GM10847 (cell line): ENCODE data around the gene BCAR1.

Source experiments
- POLR2A ChIP-seq: IDR thresholded peaks from 2 replicates; pipeline ENCODE4 v1.6.1; 2011; ENCODE audit not compliant: insufficient read length; ENCODE audit errors: extremely low read depth

Gene BCAR1

DNA sequence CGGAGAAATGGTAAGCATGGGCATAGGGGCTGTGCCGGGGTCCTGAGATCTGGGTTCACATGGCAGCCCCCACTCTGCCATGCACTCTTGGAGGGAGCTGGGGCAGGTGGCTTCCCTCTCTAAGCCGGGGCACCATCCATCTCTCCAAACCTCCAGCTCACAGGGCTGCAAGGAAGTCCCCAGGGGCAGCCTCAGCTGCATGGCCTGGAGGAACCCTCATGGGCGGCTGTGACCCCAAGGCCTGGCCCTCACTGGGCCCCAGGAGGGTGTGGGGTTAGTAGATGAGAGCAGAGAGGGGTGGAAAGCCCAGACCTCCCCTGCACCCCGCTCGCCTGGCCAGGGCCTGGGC, 47.0 kb downstream of the BCAR1 start:
- no peak for TF ChIP-seq POLR2A

DNA sequence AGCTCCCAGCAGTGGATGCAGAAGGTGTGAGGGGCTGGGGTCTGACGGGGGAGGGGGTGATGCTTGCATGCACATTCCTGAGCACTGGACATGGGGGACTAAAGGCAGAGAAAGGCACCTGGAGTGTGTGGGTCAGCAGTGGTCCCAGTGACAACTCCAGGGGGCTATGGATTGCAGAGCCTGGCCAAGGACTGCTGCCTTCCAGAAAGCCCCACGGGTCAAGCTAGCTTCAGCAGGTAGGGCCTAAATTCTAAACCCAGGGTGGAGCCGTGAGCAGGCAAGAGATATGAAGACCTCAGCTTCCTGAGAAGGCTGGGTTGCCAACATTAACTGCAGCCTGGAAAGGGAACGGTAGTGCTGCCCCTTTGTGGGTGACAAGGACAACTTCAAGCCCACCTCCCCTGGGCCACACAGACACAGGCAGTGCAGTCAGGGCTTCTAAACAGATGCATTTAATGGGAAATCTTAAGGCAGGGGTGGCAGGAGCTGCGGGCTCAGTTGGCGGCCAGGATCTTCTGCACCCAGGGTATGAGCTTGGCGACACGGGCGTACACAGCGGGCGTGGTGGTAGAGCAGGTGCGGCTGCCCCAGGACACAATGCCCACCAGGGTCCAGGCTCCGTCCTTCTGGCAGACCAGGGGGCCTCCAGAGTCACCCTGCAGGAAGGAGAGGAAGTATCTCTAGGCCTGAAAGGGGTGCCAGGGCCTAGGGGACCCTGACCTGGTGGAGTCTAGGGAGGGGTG, 47.6 kb downstream of the BCAR1 start:
- TF ChIP-seq POLR2A, result no peak

DNA sequence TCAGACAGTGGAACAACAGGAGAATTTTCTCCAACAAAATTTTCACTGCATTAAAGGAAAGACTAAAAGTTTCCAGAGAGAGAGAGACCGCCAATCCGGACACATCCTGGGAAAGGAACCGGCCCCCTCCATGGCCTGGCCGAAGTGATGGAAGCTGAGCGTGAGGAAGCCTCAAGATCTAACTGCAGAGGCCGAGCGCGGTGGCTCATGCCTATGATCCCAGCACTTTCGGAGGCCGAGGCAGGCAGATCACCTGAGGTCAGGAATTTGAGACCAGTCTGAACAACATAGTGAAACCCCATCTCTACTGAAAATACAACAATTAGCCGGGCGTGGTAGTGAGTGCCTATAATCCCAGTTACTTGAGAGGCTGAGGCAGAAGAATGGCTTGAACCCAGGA, 48.3 kb downstream of the BCAR1 start:
- no peak for TF ChIP-seq POLR2A

DNA sequence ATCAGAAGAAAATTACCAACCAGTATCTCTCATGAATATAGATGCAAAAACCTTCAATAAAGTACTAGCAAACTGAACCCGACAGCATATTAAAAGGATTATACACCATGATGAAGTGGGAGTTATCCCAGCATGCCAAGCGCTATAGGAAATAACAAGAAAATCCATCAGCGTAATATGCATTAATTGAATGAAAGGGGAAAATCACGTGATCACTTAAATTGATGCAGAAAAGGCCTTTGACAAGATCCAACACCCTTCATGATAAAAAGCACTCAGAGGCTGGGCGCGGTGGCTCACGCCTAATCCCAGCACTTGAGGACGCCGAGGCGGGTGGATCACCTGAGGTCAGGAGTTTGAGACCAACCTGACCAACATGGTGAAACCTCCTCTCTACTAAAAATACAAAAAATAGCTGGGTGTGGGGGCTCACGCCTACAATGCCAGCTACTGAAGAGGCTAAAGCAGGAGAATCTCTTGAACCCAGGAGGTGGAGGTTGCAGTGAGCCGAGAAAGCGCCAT, 49.3 kb downstream of the BCAR1 start:
- no peak for TF ChIP-seq POLR2A

DNA sequence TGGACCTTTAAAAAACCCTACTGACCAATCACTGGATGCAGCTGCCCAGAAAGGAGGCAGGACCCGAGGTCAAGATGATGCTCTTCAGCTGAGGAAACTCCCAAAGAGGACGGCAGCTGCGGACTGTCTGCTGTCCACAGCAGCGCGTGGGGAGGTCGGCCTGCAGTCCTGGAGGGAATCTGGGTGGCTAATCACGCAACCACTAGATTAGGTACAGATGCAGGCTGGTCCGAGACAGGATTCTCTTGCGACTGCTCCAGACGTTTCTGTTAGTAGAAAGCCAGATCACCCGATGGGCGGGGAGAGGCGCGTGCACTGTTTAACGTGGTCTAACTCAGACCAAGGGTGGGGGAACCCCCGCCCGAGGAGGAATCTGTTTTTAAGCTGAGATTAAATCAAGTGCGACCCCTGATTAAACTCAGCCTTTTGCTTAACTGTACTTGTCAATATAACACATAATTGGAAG, 53.3 kb downstream of the BCAR1 start:
- no peak for TF ChIP-seq POLR2A

DNA sequence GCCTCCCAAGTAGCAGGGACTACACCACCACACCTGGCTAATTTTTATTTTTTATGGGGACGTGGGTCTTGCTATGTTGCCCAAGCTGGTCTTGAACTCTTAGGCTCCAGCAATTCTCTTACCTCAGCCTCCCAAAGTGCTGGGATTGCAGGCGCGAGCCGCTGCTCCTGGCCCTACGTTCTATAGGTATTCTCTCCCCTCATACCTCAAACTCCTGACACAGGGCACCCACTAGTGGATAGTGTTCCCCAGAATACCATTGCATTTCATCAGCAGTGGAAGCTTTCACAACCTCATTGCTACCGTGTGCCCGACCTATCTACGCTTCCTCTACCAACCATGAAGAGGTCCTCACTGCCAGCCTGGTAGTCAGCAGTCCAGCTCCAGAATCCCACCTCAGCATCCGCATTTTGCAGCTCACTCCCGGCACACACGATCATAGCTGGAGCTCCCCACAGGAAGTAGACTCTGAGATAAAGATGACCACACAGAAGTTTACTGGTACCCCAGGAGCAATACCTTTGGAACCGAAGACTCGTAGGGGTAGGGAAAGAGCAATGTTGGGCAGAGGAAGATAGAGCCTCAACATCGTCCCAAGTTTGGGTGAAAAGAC, 53.8 kb downstream of the BCAR1 start:
- TF ChIP-seq POLR2A, result no peak

DNA sequence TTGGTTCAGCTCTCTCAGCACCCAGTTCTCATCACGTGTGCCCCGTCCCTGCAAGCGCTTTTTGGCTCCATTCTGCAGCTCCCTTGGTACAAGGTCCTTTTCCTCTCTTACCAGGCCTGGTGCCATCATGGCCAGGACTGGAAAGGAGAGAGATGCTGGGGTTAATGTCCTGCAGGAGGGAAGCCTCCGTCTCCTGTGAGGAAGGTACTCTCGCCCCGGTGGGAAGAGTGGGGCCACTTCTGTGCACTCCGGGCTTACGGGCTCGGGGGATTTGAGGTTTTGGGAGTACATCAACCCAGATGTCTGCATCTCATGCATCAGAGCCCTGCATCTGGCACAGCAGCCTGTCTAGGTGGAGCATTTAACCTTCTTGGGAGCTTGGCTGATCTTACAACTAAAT, 54.6 kb downstream of the BCAR1 start:
- TF ChIP-seq POLR2A, result no peak

DNA sequence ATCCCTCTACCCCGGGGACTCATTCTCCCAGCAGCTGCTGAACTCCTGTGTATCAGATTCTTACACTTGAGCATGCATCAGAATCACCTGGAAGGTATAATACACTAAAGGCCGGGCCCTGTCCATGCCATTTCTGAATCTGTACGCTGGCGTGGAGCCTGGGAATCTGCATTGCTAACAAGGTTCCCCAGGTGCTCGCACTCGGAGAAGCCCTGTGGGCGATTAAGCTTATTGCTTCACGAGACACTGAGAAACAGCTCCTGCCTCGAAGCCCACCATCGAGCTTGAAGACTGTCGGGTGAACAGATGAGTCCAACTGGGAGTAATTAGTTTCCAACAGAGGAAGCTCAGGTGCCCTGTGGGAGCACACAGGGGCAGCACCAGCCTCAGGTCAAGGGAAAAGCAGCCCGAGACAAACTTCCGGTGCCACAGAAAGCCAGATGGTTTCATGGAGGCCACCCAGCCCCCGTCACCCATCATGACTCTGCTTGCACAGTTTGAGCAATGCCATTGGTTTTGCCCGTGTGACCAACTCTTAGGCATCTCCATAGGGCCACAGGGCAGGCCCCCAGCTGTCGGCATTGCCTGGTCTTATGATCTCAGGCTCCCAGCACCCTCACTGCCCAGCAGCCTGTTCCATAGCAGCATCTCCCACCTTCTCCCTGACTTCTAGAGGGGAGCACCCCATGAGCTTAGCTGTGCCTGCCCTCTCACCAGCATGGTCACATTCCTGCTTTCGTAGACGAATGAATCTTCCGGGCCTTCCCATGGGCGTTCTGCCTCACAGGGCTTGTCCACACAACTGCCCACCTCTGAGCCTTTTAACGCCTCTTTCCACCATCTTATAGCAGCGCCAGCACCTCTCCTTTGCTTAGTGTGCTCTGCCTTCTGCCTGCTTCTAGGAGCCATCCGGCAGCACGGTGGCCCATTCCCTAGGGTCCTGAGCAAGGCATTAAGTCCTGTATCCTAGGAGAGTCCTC, 55.3 kb downstream of the BCAR1 start:
- no peak for TF ChIP-seq POLR2A

DNA sequence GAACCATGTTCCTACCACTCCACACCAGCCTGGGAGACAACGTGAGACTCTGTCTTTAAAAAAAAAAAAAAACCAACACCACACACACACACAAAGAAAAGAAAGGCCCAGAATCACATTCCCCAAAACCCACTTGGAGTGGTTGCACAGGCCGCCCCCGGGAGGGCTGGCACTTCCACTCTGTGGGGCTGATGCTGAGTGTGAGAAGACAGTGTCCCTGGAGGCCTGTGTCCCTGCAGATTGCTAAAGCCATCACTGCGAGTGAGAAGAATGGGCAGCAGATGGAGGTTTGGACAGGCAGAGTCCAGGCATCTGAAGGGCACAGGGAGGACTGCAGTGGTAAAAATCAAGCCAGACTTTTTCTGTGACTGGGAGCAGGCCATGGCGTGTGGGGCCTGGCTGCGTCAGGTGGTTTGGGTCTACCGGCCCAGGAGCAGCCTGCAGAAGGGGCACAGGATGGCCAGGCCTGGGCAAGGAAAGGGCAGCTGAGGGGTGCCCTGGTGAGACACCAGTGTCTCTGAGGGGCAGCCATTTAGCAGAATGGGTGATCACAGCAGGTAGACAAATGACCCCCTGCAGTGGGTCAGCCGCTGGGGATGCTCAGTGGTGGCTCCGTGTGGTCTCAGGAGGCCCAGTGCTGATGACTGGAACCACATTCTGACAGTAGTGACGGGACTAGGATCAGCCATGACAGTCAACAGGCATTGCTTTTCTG, 57.5 kb downstream of the BCAR1 start:
- no peak for TF ChIP-seq POLR2A

DNA sequence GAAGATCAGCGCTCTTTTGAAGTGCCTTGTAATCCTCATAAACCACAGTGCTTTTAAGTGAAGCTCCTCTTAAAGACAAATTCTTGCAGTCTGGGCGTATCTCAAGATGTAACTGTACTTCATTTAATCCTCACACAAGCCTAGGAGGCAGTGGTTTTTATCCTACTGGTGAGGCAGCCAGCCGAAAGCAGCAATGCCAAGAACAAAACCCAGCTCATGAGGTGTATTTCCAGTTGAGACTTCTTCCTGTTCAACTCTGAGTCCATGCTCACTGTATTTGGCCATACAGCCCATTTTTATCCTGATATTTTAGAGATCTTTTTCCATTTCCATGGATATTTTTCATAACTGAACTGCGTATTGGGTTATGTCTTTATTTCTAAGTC, 58.2 kb downstream of the BCAR1 start:
- TF ChIP-seq POLR2A, result no peak

DNA sequence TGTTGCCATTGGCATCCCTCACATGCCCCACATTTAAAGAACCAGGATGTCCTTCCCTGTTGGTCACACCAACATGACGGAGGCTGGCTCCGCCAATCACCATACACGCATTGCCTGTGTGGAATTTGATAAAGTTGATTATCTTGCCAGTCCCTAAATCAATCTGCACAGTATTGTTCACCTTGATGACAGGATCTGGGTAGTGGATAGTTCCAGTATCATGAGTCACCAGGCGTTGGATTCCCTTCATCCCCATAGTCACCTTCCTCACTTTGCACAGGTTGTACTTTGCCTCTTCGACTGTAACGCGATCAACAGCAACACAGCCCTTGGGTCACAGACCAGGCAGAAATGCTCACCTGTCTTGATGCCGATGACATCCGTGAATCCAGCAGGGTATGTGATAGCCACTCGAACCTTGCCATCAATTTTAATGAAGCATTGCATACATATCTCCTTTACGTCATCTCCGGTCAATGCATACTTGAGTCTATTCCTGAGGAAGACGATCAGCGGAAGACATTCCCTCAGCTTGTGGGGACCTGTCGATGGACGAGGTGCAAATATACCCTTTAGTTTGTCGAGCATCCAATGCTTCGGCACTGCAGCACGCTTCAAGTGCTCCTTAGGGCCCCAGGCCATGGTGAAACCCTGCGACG, 58.7 kb downstream of the BCAR1 start:
- no peak for TF ChIP-seq POLR2A

DNA sequence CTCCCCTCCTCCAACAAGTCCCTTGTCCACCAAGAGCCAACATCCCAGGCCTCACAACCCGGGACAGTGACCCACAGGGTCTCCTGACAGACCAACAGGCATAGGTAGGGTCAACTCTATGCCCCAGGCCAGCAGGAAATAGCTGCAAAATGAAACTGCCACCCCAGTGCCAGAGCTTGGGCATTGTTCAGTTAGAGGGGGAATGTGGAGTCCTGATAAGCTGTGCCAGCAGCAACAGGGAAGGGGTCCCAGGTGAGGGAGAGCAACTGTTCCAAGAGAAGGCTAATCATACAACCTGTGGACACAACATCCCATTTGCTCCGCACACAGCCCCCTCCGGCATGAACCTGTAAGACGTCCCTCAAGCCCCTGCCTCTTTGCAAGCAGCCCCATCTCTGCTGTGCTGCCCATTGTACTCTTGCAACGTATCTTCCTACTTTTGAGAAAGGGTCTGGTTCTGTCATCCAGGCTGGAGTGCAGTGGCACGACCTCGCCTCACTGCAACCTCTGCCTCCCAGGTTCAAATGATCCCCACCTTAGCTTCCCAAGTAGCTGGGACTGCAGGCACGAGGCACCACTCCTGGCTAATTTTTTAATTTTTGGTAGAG, 61.7 kb downstream of the BCAR1 start:
- TF ChIP-seq POLR2A, result no peak

DNA sequence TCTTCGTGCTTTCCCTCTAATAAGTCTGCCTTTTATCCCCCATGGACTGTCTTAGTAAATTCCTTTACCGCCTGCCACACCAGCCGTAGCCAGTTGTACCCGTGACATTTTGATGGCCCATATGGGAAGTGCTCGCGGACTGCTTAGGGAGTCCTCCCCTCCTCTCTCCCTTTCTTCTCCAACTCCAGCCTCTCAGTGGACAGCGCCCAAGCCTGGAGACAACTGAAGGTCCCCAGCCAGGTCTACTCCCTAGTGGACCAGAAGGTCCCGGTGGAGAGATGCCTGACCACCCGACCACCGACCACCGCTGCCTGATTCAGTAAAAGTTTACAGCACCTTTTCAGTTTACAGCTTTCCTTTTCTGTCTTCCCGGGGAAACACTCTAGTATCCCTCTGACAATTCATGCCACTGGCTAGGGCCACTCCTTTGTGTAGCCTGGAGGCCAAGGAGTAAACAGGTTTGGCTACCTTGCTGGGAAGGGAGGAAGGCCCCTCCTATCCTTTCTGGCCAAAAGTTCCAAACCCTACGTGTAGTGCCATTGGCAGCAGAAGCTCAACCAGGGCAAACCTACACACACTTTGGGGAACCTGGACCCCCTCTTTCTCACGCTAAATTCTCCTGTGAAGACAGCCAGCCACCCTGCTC, 62.5 kb downstream of the BCAR1 start:
- no peak for TF ChIP-seq POLR2A

DNA sequence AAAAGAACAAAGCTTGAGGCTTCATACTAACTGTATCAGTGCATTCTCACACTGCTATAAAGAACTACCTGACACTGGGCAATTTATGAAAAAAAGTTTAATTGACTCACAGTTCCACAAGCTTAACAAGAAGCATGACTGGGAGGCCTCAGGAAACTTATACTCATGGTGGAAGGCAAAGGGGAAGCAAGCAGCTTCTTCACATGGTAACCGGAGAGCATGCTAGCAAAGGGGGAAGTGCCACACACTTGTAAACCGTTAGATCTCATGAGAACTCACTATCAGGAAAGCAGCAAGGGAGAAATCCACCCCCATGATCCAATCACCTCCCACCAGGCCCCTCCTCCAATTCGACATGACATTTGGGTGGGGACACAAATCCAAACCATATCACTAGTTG, 69.8 kb downstream of the BCAR1 start:
- no peak for TF ChIP-seq POLR2A
